HG03135 (cell line): ENCODE results near the gene GREB1L.
"Not testable (repeated sequence)": the region's sequence is repeated elsewhere in the genome, so short reads cannot be mapped to it uniquely, and the experiment has no call there.

Experiments
- ATAC-seq: cut with Tn5 transposase; IDR thresholded peaks from one replicate; pipeline ENCODE4 v1.9.1; 2021; ENCODE audit warnings: mild to moderate bottlenecking, moderate library complexity; ENCODE audit not compliant: unreplicated experiment

Gene GREB1L

DNA sequence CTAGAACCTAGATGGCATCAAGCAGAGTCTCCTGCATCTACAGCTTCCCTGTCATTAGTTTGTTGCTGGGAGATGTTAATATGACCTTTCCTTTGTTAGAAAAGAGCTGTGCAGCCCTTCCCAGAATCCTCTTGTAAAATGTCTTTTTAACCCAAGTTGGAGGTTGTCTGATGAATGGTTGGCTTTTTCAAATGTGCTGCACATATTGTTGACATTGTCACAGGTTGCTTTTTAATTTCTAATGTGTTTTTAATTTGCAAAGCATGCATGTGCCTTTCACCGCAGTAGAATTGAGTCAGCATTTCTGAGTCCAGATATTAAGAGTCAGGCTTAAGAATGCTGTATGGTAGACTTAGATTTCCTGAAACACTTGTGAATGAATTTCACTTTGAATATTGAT lies 120.8 kb downstream of the GREB1L start:
- ATAC-seq, result no peak

DNA sequence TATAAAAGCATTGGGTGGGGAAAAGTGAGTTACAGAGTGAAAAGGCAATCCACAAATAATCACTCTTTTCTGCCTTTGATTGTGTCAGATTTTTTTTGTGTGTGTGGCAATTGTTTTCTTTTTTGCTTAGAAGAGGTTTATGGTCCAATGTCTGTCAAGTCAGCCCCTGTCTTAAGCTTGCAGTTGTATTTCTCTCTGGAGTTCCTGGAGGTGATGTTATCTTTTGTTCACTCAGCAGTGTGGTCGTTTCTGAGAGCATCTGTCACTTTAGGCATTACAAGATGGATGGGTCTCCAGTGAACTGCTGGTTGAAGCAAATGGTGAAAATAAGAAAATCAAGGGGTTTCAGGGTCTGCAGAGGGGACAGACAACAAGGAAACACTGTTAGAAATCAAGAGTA lies 121.3 kb downstream of the GREB1L start:
- no peak for ATAC-seq

DNA sequence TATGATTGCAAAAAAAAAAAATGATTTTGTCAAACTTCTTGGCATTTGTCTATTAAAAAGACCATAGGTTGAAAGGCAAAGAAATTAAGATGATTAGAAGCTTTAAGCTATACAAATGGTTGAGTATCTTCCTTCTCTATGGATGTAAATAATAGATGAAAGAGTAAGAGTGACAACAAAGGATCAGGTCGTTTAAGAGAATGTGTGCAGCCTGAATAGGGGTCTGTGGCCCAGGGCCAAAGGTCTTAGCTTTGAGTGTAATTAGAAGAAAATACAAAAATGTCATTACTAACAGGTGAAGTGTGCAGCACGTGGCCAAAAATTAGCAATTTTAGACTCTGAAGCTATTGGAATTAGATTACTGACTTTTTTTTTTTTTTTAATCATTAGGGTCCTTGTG lies 122.4 kb downstream of the GREB1L start:
- no peak for ATAC-seq

DNA sequence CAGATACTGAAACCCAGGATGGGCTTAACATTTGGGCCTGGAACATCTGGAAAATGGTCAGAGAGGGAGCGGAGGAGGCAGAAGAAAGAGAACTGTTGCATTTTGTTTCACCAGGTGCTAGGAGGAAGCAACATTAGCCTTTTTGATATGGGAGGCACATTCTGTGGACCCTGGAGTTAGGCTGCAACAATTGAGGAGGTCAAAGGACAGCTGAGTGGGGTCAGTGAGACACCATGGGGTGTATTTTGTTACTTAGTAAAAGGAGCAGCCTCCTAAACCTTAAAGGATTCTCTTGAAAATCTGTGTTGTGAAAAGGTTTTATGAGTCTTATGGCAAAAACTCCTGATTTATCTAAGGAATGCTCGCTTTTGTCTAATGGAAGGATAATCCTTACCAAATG lies 124.9 kb downstream of the GREB1L start:
- ATAC-seq, result no peak

DNA sequence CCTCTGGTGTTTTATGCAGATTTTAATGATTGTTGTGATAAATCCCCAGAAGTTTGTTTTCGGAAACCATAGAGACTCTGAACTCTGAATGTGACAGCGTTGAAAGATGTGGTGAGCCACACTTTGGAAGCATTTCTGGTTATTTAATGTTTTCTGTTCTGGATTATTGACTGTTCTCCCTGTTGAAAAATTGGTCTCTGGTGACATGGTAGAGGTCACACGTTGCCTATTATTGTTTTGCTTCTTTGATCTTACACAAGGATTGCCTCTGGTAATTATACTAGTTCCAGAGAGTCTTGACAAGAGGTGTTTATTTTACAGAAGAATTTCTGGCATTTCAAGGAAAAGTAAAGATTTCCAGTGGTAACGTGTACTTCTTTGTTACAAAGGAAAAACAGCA lies 127.1 kb downstream of the GREB1L start:
- no peak for ATAC-seq

DNA sequence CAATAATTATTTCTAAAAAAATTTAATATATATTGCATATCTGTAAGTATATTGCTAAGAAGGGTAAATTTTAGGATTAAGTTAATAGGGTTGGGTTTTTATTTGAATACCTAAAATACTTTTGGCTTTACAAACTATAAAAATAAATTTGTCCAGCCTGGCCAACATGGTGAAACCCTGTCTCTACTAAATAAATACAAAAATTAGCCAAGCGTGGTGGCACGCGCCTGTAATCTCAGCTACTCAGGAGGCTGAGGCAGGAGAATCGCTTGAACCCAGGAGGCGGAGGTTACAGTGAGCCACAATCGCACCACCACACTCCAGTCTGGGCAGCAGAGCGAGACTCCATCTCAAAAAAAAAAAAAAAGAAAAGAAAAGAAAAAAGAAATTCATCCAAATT lies 127.6 kb downstream of the GREB1L start:
- ATAC-seq, result not testable (repeated sequence)

DNA sequence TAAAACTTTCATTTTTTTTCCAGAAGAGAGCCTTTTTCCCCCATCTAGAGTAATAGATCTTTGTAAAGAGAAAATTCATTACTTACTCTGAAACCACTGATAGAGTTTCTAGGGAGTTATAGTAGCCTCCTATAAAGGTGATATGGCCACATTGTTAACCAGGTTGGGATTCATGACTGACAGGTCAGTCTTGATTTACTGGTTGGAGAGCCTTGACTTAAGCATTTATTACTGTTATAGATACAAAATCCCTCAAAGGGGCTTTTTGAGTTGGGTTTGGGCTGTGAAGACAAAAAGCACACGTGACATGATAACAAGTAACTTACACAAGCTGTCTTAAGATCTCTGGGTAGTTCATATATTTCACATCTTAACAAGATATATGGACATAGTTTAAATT lies 141.0 kb downstream of the GREB1L start:
- ATAC-seq, result no peak

DNA sequence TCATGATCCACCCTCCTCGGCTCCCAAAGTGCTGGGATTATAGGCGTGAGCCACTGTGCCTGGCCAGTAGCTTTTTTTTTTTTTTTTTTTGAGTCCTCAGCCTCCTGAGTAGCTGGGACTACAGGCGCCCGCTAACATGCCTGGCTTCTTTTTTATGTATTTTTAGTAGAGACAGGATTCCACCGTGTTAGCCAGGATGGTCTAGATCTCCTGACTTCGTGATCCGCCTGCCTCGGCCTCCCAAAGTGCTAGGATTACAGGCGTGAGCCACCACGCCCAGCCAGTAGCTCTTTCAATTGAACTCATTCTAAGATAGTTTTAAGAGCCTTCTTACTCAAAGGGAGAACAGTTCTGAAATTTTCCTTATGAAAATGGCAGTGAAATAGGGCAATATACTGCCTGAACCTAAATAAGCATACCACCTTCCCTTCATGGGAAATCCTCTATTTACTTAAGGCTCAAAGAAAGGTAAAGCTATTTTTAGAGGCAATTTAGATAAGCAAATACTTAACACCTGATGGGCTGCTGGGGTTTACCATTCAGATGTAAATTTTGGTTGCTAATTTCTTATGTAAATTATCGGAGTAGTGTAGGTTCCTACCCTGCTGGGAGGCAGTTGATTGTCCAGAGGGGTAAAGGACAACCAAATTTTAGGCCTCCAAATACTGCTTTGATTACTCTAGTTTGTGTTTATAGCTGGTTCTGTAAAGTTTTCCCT lies 144.7 kb downstream of the GREB1L start:
- ATAC-seq, result no peak

DNA sequence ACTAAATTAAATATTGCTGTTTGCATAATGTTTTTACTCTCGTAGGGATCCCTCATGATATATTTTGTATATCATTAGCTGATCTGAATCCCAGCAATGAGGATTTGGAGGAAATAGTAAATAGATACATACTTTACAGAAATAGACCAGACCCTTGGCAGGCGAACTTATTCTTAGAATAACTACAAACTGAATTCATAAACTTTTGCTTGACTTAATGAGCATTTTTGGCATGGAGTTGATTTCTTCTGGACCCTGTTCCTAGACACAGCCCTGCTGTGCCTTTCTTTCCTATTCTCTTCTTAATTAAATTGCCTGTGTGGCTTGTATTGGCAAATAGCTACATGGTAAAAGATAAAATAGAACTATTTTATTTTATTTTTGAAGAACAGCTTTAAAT lies 145.9 kb downstream of the GREB1L start:
- ATAC-seq, result no peak

DNA sequence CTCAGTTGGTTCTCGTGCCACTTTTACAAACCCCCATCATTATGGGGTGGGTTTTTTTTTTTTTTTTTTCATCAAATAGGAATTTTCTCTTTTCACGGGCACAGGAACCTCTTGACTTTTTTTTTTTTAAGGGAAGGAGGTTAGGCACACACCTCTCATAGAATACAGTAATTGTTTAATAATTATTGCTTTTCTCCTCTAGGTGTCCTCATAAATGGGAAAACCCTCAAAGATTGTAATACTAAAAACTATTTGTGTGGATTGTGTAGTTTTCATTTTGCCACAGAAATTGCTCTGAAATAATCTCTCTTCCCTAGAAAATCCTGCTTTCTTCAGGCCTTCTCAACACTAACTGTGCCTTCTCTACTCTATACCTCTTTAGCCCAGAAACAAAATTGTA lies 147.3 kb downstream of the GREB1L start:
- ATAC-seq, result no peak

DNA sequence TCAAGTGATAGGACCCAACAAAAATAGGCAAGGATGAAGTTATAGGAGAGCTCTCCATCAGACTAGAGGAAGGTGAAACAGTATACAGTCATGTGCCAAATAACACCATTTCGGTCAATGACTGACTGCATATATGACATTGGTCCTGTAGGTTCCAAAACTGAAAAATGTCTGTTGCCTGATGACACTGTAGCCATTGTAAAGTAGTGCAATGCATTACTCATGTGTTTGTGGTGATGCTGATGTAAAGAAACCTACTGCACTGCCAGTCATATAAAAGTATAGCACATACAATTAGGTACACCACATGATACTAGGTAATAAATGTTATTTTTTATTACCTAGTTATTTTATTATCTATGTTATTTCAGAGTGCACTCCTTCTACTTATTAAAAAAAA lies 147.9 kb downstream of the GREB1L start:
- ATAC-seq, result no peak

DNA sequence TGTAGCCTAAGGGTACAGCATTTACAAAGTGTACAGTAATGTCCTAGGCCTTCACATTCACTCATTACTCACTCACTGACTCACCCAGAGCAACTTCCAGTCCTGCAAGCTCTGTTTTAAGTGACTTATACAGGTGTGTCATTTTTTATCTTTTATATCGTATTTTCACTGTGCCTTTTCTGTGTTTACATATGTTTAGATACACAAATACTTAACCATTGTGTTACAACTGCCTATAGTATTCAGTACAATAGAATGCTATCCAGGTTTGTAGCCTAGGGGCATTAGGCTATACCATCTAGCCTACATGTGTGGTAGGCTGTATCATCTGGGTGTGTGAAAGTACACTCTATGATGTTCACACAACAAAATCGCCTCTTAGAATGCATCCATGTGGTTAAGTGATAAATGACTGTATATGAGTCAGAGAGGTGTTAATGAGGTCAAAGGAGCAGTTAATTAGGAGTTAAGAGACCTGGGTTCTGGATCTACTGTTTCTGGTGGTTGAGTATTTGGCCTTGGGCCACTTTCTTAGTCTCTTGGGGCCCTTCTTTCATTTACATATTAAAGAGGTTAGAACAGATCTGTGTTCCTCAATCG lies 149.1 kb downstream of the GREB1L start:
- ATAC-seq, result no peak

DNA sequence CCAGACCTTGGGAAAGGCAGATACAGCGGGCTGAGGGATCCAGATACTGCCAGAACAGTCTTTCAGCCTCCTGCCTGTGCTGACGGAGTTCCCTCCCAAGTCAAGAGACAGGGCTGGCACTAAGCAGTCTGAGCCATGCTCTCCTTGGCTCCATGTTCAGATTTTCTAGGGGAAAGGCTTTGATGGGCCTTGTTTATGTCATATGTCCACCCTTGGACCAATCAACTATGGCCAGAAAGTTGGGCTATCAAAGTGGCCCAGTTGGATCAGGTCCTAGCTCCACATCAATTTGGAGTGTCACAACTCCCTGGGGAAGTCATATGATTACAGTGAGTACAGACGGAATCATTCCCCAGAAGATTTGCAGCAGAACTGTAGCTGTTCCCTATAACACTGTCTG lies 152.0 kb downstream of the GREB1L start:
- ATAC-seq, result no peak

DNA sequence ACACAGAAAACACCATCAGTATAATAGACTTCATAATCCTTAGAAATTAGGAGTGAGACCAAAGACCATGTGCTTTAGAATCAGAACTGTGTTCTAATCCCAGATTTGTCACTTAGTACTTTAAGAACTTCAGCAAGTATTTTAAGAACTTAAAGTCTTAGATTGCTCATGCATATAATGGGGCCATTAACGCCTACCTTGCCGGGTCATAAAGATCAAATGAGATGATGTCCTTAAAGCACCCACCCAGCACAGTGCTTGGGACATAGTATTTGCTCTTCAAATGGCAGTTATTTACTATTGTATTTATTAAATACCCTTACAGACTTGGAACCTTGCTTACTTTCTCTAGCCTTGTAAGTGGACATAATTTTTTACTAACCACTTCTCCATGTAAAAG lies 156.1 kb downstream of the GREB1L start:
- ATAC-seq, result no peak

DNA sequence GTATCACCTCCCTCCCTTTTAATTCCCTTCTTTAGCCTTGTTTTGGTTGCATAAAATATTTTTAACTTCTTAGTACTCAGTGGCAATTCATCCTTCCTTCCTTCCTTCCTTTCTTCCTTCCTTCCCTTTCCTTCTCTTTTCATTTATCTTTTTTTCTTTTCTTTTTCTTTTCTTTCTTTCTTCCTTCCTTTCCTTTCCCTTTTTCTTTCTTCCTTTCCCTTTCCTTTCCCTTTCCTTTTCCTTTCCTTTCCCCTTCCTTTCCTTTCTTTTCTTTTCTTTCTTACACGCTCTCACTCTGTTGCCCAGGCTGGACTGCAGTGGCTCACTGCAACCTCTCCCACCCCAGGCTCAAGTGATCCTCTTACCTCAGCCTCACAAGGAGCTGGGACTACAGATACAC lies 160.2 kb downstream of the GREB1L start:
- no peak for ATAC-seq

DNA sequence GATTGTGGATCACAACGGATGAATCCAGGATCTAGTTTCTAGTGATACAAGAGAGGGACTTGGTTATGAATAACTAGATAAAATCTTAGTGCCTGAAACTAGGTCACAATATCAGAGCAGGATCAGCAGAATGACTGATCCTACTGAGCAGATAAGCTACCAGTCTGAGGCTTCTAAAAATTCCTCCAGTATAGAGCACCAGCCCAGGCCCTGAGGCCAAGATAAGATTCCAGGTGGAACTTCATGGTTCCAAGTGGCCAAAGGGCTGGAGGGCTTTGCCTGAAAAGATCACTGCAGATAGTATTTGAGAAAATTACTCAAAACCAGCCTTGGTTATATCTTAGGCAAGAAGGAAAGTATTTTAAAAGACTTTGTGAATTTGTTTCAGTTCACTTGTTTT lies 162.4 kb downstream of the GREB1L start:
- no peak for ATAC-seq

DNA sequence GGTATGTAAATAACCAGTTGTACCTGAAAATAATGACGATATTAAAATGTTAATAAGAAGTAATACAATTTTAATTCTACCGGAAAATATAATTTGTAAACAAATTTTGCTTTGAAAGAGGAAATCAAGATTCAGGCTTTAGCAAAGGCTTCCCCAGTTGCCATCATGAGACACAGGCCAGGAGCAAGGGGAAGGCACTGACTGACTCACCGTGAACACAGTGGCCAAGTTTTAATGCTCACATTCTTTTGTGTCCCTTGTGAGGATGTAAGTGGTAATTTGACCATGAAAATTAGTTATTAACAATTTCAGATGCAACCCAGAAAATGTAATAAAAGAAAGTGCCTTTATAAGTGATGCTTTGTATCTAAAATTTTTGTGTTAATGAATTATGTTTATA lies 164.1 kb downstream of the GREB1L start:
- no peak for ATAC-seq

DNA sequence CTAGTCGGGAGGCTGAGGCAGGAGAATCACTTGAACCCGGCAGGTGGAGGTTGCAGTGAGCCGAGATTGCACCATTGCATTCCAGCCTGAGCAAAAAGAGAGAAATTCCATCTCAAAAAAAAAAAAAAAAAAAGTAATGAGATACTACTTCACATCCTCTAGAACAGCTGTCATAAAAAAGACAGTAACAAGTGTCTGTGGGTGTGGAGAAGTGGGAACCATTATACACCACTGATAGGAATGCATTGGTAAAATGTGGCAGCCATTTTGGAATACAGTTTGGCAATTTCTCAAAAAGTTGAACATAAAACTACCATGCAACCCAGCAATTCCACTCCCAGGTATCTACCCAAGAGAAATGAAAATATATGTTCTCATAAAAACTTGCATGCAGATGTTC lies 166.6 kb downstream of the GREB1L start:
- no peak for ATAC-seq

DNA sequence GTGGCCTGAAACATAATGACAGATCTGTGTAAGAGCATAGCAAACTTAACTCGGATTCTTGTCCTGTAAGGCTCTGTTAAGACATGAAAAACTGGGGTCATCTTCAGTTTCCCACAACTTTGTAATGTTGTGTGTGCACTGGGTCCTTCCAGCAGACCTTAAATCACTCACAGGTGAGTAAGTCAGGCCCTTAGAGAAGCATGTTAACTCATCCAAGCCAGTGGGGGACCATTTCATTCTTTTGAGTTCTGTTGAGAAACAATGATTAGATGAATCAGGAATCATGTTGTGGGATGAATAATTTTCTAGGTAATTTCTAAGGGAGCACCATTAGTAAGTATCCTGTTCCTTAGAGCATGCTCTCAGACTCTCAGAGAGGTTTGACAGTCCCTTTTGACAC lies 191.4 kb downstream of the GREB1L start:
- no peak for ATAC-seq

DNA sequence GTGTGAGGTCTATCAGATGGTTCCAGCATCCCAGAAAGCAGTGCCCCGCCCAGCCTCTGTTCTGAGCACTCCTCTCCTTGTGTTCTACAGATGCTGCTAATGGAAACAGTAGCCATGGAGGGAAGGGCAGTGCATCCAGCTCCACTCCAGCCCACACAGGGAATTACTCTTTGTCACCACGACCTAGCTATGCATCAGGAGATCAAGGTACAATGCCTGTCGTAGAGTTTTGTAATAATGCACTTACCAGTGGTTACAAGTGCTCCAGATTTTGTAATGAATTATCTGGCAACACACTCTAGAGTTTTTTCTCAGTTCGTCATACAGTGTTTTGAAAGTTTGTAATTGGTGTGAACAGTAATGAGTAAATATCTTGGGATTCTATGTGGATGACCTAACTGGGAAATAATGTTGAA lies 197.4 kb downstream of the GREB1L start:
- ATAC-seq, result no peak

DNA sequence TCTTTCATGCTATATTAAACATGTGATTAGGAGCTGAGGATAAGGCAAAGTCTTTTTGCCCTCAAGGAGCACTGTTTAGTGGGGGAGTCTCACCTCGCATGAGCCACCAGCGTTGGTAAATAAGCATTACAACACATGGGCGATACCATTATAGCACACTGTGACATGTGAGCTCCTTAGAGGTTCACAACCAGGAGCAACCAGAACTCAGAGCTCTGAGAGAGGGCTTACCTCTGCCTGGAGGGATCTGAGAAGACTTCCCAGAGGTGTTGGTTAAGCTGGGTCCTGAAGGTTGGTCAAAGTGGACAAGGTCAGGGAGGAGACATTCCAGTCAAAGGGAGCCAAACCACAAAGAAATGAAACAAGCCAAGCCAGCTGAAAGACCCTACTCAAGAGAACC lies 199.6 kb downstream of the GREB1L start:
- ATAC-seq, result no peak

DNA sequence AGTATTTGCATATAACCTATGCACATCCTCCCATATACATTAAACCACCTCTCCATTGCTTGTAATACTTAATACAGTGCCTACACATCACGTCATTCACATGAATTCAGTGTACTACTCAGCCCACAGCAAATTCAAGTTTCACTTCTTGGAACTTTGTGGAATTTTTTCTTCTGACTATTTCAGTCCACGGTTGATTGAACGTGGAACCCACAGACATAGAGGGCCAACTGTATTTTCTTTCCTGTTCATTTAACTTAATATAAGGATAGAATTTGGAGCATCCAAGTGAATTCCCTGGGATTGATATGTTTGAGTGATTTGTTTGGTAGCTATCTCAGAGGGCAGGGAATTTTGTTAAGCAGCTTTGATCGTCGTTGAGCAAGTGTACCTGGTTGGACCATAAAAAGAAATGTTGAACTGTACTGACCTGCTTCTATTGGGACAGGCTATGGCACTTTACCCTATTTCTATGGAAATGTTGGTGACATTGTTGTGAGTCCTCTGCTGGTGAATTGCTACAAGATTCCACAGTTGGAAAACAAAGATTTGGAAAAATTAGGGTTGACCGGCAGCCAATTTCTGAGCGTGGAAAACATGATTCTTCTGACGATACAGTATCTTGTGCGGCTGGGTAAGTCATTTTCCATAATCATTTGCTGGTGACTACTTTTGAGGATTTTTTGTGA lies 201.9 kb downstream of the GREB1L start:
- ATAC-seq, result no peak
